GM18505 (cell line): ENCODE results near the gene LRIT2.

Source experiments
- ATAC-seq: cut with Tn5 transposase; IDR thresholded peaks from one replicate; pipeline ENCODE4 v1.9.1; 2021; ENCODE audit not compliant: unreplicated experiment
- POLR2A ChIP-seq: IDR thresholded peaks from 4 replicates; pipeline ENCODE4 v1.6.1; 2011; ENCODE audit warnings: borderline replicate concordance; ENCODE audit not compliant: insufficient read depth, insufficient read length; ENCODE audit errors: extremely low read depth

Gene LRIT2

GRCh38 chr10:84208023-84208422 is 17.3 kb downstream of the LRIT2 start:
- ATAC-seq = no peak

DNA sequence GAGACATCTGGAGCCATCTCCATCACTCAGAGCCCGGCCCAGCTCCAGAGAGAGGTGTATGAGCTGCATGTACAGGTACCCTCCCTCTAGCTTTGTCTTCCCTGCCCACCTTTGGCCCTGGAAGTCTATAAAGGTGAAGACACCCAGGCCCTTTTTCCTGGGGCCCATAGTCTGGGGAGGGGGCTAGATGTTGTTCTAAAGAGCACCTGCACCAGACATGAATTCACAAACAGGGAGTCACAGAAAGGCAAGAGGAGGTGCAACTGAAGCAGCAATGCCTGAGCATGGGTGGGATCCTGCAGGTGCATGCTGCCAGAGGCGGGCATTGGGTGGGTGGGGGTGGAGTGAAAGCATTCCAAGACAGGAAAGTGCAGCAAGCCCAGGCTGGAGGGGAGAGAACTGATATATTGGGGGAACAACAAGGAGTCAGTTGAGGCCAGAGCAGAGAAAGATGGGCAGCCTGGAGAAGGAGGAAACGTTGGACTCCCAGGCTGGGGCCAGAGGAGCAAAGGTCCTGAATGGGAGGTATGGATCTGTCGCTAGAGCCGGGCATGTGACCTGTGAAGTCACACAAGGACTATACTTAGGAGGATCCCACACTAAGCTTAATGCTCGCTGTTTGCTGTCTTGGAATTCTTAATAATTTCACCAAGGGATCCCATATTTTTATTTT is 19.4 kb downstream of the LRIT2 start:
- no peak for ATAC-seq
- TF ChIP-seq POLR2A = no peak

More at GRCh38 chr10:84208023-84208422, 17.3 kb downstream of the LRIT2 start:
- no peak for TF ChIP-seq POLR2A

DNA sequence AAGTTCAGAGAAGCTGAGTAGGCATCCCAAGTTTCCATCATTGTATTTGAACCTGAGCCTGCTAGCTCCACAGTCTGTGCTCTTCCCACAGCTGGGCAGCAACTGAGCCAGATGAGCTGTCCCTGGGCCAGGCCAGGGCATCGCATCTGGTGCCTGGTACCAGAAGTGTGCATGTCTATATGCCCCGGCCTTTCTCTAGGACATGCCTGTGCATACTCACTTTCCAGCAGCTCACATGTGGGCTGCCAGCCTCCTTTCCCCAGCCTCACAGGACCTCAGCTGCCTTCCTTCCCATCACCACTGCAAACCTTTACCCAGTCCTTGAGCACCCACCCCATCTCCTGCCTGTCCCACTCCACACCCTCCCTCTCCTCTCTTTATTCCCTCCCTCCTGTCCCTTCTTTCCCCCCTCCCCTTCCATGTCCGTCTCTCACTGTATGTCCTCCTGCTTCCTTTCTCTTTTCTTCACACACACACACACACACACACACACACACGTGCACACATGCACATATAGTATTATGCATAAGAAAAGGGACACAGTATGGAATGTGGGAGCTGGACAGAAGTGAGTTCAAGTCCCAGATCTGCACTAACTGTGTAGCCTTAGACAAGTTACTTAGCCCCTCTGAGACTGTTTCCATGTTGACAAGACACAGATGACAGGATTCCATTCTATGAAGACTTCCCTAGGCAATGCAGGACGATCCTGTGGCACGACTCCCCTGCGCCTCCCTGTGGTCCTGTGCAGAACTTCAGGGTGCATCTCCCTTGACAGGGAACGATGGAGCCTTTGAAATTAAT is 20.1 kb downstream of the LRIT2 start:
- ATAC-seq = peak; percentile 74
- TF ChIP-seq POLR2A = no peak

- no peak for ATAC-seq
- no peak for TF ChIP-seq POLR2A
Observed at GRCh38 chr10:84204610-84205009, 20.7 kb downstream of the LRIT2 start.

GRCh38 chr10:84204122-84204521 is 21.2 kb downstream of the LRIT2 start:
- no peak for TF ChIP-seq POLR2A
- ATAC-seq = peak; percentile 59

GRCh38 chr10:84202349-84202748 is 23.0 kb downstream of the LRIT2 start:
- no peak for TF ChIP-seq POLR2A
- ATAC-seq = no peak

GRCh38 chr10:84201682-84202081 is 23.7 kb downstream of the LRIT2 start:
- ATAC-seq = no peak
- TF ChIP-seq POLR2A = no peak

DNA sequence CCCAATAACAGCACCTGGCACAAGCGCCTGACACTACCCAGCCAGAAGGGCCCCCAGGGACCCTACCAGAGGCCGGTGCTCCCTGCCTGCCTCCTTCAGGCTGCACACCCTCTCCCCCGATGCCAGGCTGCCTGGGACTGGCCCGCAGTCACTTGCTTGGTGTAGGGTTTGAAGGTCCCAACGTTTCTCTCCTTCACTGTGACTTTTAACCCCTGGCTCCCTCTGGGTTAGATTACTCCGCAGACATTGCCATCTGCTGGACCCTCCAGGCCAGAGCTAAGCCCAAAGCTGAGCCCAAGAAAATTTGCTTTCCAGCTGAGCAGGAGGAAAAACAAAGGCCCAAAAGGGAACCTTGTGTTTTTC is 24.1 kb downstream of the LRIT2 start:
- no peak for TF ChIP-seq POLR2A
- ATAC-seq = no peak

DNA sequence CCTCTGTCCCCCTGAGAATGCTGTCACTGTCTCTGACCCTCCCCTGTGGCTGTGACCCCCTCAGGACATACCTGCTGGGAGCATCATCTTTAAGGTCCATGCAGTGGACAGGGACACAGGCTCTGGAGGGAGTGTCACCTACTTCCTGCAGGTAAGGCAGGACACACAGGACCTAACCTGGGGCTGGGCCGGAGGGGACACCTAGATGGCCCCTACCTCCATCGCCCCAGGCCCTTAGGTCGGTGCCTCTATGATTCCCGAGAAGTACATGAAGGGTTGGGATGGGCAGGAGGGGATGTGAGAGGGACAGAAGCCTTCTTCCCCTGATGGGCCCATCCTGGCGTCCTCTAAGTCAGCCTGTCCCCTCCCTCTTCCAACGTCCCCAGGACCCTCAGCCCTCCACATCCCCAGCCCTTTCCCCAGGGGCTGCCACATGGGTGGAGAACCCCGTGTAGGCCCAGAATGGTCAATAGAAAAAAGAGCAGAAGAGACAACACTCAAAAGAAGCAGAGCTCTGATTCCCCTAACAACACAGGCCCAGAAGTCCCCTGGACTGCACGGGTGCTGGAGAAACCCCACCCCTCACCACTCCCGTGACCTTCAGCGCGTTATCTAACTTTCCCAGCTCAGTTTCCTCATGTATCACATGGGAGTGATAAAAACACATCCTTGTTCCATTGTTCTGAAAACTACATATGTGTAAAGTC is 24.7 kb downstream of the LRIT2 start:
- no peak for ATAC-seq
- TF ChIP-seq POLR2A = no peak

DNA sequence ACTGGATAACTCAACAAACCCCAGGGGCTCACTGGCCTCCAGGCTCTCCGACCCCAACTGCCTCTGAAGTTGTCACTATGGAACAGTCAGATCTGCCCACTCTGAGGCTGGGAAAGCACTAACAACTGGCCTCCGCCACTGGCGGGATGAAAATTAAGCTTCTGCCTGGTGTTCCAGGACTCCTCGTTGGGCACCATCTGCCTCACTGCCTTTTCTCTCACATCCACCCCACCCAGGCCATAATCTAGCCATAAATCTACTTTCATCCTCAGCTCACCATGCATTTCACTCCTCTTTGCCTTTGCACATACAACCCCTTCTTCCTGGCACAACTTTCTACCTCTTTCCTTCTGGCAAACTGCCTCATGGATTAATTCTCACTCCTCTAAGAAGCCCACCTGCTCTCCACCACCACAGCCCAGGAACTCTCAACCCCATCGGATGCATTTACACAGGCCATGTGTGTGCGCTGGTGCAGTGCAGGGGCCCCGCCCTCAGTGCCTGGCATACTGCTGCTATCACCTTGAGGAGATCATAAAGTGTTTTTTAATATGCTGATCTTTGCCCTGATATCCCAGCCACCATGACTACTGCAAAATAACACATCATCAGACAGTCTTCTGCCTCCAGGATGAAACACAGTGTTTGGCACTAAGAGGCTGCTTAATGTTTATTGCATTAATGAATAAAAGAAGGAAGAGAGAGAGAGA is 27.0 kb downstream of the LRIT2 start:
- no peak for TF ChIP-seq POLR2A
- ATAC-seq = no peak

GRCh38 chr10:84197643-84198042 is 27.7 kb downstream of the LRIT2 start:
- ATAC-seq = no peak
- TF ChIP-seq POLR2A = no peak

DNA sequence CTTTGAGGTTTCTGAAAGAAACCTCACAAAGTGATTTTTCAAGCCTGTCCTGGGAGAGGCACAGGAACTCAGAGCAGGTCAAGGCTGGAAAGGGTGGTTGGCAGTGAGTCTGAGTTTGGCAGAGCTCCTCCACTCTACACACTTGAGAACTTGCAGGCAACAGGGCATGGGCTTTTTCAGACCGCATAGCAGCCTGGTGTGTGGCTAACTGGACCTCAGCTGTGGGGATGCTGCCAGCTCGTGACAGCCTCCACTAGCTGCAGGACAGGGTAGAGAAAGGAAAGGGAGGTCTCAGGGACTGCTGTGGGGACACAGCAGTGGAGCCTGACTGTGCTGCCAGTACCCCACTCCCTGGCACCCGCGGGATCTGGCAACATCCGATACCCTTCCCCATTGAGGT is 28.4 kb downstream of the LRIT2 start:
- no peak for ATAC-seq
- TF ChIP-seq POLR2A = no peak

GRCh38 chr10:84196083-84196482 is 29.3 kb downstream of the LRIT2 start:
- no peak for ATAC-seq
- no peak for TF ChIP-seq POLR2A

GRCh38 chr10:84195044-84195830 is 30.1 kb downstream of the LRIT2 start:
- ATAC-seq = no peak
- no peak for TF ChIP-seq POLR2A
